COLO668 (cell line): ENCODE data around the gene SSX2IP.
"Not testable (repeated sequence)": the region's sequence is repeated elsewhere in the genome, so short reads cannot be mapped to it uniquely, and the experiment has no call there.

Experiments used
- DNase-seq: peaks from one replicate; lab custom pipeline; 2025; ENCODE audit not compliant: unreplicated experiment; lab: John Stamatoyannopoulos, UW

The SSX2IP gene, protein sequence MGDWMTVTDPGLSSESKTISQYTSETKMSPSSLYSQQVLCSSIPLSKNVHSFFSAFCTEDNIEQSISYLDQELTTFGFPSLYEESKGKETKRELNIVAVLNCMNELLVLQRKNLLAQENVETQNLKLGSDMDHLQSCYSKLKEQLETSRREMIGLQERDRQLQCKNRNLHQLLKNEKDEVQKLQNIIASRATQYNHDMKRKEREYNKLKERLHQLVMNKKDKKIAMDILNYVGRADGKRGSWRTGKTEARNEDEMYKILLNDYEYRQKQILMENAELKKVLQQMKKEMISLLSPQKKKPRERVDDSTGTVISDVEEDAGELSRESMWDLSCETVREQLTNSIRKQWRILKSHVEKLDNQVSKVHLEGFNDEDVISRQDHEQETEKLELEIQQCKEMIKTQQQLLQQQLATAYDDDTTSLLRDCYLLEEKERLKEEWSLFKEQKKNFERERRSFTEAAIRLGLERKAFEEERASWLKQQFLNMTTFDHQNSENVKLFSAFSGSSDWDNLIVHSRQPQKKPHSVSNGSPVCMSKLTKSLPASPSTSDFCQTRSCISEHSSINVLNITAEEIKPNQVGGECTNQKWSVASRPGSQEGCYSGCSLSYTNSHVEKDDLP

GRCh38 chr1:84690397-84691121 is at the start of gene SSX2IP:
SSX2IP (minus strand) TSS chr1:84690461; CDS start chr1:84671219, 19,242 bp downstream.
- DNase-seq: peak; percentile 100

DNA sequence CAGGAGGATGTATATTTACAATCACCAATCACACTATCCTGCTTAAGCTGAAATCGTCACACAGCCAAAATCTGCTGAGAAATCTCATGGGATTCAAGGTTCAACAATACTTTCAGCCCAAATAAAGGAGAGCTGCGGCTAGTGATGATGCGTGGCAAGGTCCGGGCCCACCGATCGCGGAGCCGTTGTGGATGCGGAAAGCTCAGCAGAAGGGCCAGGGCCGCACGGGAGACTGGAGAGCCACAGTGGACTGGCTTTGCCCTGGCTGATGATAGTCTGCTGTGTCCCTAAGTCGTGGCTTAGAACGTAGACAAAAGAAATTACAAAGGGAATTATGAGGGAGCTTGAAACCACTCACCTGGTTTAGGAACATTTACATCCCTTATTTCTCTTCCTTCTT is 48.0 kb upstream of the SSX2IP start:
- DNase-seq: no peak

DNA sequence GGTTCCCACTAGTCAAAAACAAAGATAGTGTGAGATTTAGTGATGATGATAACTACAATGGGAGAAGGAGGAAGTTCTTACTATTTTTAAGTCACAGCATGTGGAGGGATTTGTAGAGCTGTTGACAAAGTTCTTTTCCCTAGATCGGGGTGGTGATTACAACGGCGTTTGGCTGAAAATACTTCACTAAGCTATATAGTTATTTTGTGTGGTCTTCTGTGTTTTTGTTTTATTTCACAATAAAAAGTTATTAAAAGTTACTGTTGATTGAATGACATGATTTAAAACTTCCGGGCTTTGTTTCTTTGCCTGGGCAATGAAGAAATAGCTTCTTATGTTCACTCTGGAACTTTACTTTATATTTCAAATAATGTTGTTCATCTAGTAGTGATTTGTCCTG is 47.3 kb upstream of the SSX2IP start:
- DNase-seq: no peak

DNA sequence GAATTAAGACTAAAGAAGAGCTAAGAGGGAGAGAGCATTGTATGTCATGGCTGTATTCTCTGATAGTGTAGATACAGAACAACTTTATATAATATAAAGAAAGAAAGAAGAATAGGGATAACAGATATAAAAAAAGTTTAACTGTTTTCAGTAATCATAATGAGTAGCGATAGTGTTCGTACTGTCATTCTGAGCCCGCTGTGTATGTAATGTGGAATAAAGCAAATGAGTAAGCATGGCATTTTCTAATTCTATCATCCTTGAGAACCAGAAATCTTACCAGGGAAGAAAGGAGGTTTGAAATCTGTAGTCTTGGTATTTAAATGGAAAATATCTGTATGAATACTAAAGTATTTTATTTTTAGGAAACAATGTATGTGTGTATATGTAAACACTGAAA is 46.7 kb upstream of the SSX2IP start:
- DNase-seq: no peak

GRCh38 chr1:84736445-84736844 is 46.2 kb upstream of the SSX2IP start:
- no peak for DNase-seq

DNA sequence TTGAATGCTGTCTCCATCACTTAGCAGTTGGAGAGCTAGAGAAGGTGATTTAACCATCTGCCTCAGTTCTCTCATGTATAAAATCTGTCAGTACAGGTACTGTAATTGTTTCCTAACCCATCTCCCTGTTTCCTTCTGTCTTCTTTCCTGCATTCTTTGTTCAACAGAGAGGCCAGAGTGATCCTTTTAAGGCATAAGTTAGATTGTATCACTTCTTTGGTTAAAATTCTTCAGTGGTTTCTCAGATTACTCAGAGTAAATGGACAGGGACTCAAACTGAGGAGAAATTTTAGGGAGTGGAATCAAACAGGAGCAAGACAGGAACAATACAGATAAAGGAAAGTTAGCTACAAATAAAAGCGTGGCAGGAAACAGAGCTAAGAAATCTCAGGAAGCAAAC is 45.2 kb upstream of the SSX2IP start:
- DNase-seq: no peak

DNA sequence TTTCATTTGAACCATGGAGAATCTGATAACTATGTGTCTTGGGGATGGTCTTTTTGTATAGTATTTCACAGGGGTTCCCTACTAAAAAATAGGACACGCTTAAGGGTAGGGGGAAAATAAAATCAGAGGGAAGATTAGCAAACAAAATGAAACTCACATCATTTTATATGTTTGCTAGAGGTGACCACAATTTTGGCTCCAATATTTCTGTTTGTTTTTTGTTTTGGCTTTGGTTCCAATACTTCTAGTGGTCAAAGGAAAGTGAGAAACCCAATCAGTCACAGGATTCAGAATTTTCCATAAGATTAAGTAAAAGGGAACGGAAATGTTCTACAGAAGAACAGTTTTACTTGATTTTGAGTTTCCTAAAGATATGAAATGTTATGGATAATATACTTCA is 42.3 kb upstream of the SSX2IP start:
- no peak for DNase-seq

- DNase-seq: no peak
Measured at GRCh38 chr1:84731519-84731918, 41.3 kb upstream of the SSX2IP start.

GRCh38 chr1:84727711-84728110 is 37.5 kb upstream of the SSX2IP start:
- not testable (repeated sequence) for DNase-seq

- no peak for DNase-seq
Measured at GRCh38 chr1:84726593-84727499, 36.6 kb upstream of the SSX2IP start.

DNA sequence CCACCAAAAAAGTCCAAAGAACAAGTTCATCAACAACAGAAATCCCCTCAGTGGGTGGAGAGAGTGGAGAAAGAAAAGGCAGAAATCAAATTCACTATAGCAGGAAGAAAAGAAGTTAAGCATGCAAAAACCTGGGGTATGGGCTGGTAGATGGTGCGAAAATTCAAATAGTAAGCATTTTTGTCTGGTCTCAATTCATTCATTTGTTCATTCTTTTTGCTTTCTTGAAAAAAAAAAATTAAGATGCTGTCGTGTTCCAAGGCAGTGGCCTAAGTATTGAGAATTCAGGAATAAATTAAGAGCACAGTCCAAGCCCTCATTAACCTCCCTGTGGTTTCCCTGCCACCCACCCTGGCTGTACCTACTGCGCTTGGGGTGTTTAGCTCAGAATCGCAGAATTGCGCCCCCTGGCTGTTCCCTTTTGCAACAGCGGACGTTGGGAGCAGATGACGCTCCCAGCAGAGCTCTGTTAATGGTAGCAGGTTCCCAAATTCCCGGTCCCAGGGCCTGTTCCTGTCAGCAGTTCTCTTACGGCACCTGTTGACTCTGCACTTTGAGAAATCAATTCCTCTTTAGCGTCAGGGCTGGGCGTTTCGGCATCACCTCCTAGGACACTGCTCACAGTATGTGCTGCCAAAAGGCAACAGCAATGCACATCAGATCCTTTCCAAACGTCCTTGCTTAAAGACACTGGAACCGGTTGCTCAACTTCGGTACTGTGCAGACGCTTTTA is 34.0 kb upstream of the SSX2IP start:
- DNase-seq: no peak

- DNase-seq: no peak
Measured at GRCh38 chr1:84722794-84723193, 32.5 kb upstream of the SSX2IP start.

GRCh38 chr1:84721872-84722271 is 31.6 kb upstream of the SSX2IP start:
- DNase-seq: not testable (repeated sequence)

DNA sequence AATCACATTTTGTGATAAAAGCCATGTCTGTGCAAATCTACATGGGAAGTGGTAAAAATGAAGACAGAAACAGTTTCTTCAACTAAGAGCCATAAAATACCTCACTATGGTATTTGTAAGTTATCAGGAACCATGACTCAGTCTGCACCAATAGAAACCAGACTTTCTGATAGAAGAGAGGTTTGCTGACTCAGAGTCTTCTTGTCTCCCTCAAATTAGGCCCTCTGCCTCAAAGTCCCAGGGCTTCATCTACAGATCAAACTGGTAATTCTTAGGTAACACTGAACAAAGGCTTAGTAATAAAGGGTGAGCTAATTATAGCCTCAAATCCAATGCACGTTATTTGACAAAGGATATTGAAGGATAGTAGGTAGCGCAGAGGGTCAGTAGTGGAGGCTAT is 30.9 kb upstream of the SSX2IP start:
- DNase-seq: no peak

- DNase-seq: no peak
Measured at GRCh38 chr1:84720221-84720780, 30.0 kb upstream of the SSX2IP start.

DNA sequence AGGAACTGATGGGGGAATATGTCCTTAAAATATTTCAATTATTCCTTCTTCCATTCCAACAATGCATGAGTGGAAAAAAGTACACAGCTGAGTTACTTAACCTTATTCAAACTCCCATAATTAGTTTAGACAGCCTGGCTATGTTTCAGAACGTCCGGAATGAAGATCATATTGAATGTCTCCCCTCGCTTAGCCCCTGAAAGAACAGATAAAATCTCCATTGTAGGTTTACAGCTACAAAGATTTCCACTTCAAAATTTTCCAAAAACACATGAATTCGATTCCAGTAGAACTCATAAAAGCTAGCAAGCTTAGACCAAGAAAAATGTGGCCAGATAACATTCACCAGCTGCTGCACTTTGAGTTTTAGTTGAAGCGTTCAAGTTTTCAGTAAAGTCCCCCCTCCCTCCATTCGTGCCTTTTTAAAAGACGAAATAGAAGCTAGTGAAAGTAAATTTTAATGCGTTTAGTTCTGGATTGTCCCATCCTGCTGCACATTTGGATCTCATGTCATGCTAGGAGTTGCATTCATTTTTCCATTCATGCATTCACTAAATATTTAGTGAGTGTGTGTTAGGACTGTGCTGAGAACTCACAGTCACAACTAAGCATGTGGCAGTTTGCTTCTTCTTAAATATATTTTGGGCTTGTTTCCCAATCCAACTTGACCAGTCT is 29.4 kb upstream of the SSX2IP start:
- no peak for DNase-seq

- no peak for DNase-seq
Measured at GRCh38 chr1:84715342-84716019, 25.2 kb upstream of the SSX2IP start.

DNA sequence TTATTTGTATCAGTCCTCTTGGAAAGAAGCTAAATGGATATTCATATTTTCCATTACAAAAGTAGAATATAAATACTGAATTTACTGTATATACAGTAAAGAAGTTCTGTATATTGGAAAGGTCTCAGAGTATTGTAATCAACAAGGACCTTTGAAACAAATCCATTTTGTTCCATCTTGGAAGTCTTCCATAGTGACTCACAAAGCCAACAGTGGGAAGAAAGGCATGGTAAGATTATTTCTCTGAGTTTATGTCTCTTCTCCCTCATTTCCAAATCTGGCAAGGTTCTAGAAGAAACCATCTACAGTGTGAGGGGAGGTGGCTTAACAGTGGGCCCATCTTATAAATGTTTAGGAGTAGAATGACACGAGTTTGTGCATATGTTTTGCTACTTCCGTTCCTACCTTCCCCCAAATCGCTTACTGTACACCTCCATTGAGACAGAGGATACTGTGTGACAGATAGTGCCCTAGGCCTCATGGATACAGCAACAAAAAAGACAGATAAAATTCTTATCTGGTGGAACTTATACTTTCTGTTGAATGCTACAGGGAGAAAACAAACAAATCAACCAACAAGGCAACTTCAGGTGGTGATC is 22.1 kb upstream of the SSX2IP start:
- no peak for DNase-seq
